NAMALWA (cell line): ENCODE data around the gene ARFGEF2.
"Not testable (repeated sequence)": the region's sequence is repeated elsewhere in the genome, so short reads cannot be mapped to it uniquely, and the experiment has no call there.

Experiments used
- DNase-seq: peaks from one replicate; pipeline ENCODE4 v3.0.0-alpha.2; 2015; ENCODE audit warnings: low spot score

The ARFGEF2 gene

GRCh38 chr20:49078310-49078709 is 156.8 kb downstream of the ARFGEF2 start:
- no peak for DNase-seq

GRCh38 chr20:49082295-49082694 is 160.8 kb downstream of the ARFGEF2 start:
- not testable (repeated sequence) for DNase-seq
